H9 (cell line): ENCODE results near the gene RNF224. TPM values are rescaled to one million over a fixed set of nuclear protein-coding genes. Genes with fewer than 3 reads are reported as not detected.

Source experiments
- DNase-seq: peaks from one replicate; pipeline ENCODE4 v3.0.0-alpha.2; 2017
- H2AFZ ChIP-seq: one replicate; pipeline ENCODE4 v1.6.1; 2013; ENCODE audit warnings: mild to moderate bottlenecking, low read length, control low read depth, moderate library complexity
- H2AK5ac ChIP-seq: 2 replicates; pipeline ENCODE4 v1.6.1; 2013; ENCODE audit warnings: low read length, control low read depth, mixed read lengths; ENCODE audit not compliant: insufficient read length
- H2BK120ac ChIP-seq: one replicate; pipeline ENCODE4 v1.6.1; 2013; ENCODE audit warnings: low read depth, mild to moderate bottlenecking, low read length, control low read depth, inconsistent platforms; ENCODE audit not compliant: poor library complexity, severe bottlenecking
- H2BK12ac ChIP-seq: 2 replicates; pipeline ENCODE4 v1.6.1; 2013; ENCODE audit warnings: low read length, control low read depth, mixed read lengths, low read depth; ENCODE audit not compliant: insufficient read length
- H2BK15ac ChIP-seq: 2 replicates; pipeline ENCODE4 v1.6.1; 2013; ENCODE audit warnings: low read depth, low read length, control low read depth
- H2BK20ac ChIP-seq: one replicate; pipeline ENCODE4 v1.6.1; 2013; ENCODE audit warnings: low read depth, mild to moderate bottlenecking, low read length, control low read depth, inconsistent platforms; ENCODE audit not compliant: poor library complexity, severe bottlenecking
- H2BK5ac ChIP-seq: 2 replicates; pipeline ENCODE4 v1.6.1; 2013; ENCODE audit warnings: low read length, control low read depth, mixed read lengths; ENCODE audit not compliant: insufficient read length
- H3K14ac ChIP-seq: 2 replicates; pipeline ENCODE4 v1.6.1; 2013; ENCODE audit warnings: low read length, control low read depth; ENCODE audit not compliant: insufficient read depth
- H3K18ac ChIP-seq: 2 replicates; pipeline ENCODE4 v1.6.1; 2013; ENCODE audit warnings: low read depth, mild to moderate bottlenecking, mixed read lengths, low read length, control low read depth; ENCODE audit not compliant: insufficient read length
- H3K23ac ChIP-seq: 2 replicates; pipeline ENCODE4 v1.6.1; 2013; ENCODE audit warnings: low read length, control low read depth, mixed read lengths, low read depth; ENCODE audit not compliant: insufficient read length
- H3K23me2 ChIP-seq: 2 replicates; pipeline ENCODE4 v1.6.1; 2013; ENCODE audit warnings: low read depth, mild to moderate bottlenecking, mixed read lengths, low read length, control low read depth; ENCODE audit not compliant: insufficient read length, poor library complexity, severe bottlenecking
- H3K27ac ChIP-seq: 2 replicates; pipeline ENCODE4 v1.5.1; 2013; ENCODE audit warnings: low read length, control low read depth, mixed read lengths, low read depth; ENCODE audit not compliant: insufficient read length
- H3K27me3 ChIP-seq: 2 replicates; pipeline ENCODE4 v1.6.1; 2013; ENCODE audit warnings: low read length, control low read depth, inconsistent platforms; ENCODE audit not compliant: insufficient read depth
- H3K4ac ChIP-seq: 2 replicates; pipeline ENCODE4 v1.6.1; 2013; ENCODE audit warnings: low read depth, mild to moderate bottlenecking, control low read depth, inconsistent platforms, low read length, moderate library complexity
- H3K4me1 ChIP-seq: 2 replicates; pipeline ENCODE4 v1.6.1; 2013; ENCODE audit warnings: low read length, control low read depth, inconsistent platforms; ENCODE audit not compliant: insufficient read depth
- H3K4me2 ChIP-seq: 2 replicates; pipeline ENCODE4 v1.6.1; 2013; ENCODE audit warnings: low read length, control low read depth, mixed read lengths; ENCODE audit not compliant: insufficient read length, insufficient read depth
- H3K56ac ChIP-seq: 2 replicates; pipeline ENCODE4 v1.6.1; 2013; ENCODE audit warnings: low read depth, mild to moderate bottlenecking, mixed read lengths, low read length, control low read depth; ENCODE audit not compliant: insufficient read length
- H3K79me1 ChIP-seq: 2 replicates; pipeline ENCODE4 v1.6.1; 2013; ENCODE audit warnings: low read depth, mild to moderate bottlenecking, moderate library complexity, low read length, control low read depth, inconsistent platforms; ENCODE audit not compliant: insufficient read depth, poor library complexity, severe bottlenecking
- H3K79me2 ChIP-seq: 2 replicates; pipeline ENCODE4 v1.6.1; 2013; ENCODE audit warnings: low read length, control low read depth, inconsistent platforms; ENCODE audit not compliant: insufficient read depth
- H3K9ac ChIP-seq: 2 replicates; pipeline ENCODE4 v1.6.1; 2013; ENCODE audit warnings: low read length, control low read depth, mixed read lengths; ENCODE audit not compliant: insufficient read length; ENCODE audit errors: extremely low read depth
- H3K9me3 ChIP-seq: one replicate; pipeline ENCODE4 v1.6.1; 2013; ENCODE audit warnings: low read depth, low read length, inconsistent platforms; ENCODE audit not compliant: control insufficient read depth
- H3T11ph ChIP-seq: one replicate; pipeline ENCODE4 v1.6.1; 2013; ENCODE audit warnings: mild to moderate bottlenecking, low read length, control low read depth, inconsistent platforms
- H4K20me1 ChIP-seq: one replicate; pipeline ENCODE4 v1.6.1; 2013; ENCODE audit not compliant: control insufficient read depth, insufficient read length, insufficient read depth
- H4K5ac ChIP-seq: 2 replicates; pipeline ENCODE4 v1.6.1; 2013; ENCODE audit warnings: low read depth, mild to moderate bottlenecking, mixed read lengths, low read length, control low read depth; ENCODE audit not compliant: insufficient read length
- H4K8ac ChIP-seq: replicated peaks from 2 replicates; pipeline ENCODE4 v1.6.1; 2013; ENCODE audit warnings: low read length, control low read depth, mixed read lengths, low read depth; ENCODE audit not compliant: insufficient read length
- H4K91ac ChIP-seq: 2 replicates; pipeline ENCODE4 v1.6.1; 2013; ENCODE audit warnings: low read depth, mild to moderate bottlenecking, moderate library complexity, mixed read lengths, low read length, control low read depth; ENCODE audit not compliant: insufficient read length
- H3K27ac Mint-ChIP-seq, 3 experiments: 2 replicates in 2 of 3; 3 replicates in 1 of 3; pipeline ENCODE4 v1.8.0; 2020 to 2021; ENCODE audit warnings: mixed read lengths in 3 of 3, mild to moderate bottlenecking in 1 of 3, moderate library complexity in 1 of 3
- H3K27me3 Mint-ChIP-seq: 2 replicates; pipeline ENCODE4 v1.8.0; 2021; ENCODE audit warnings: low read depth, mild to moderate bottlenecking, moderate library complexity, mixed read lengths
- H3K36me3 Mint-ChIP-seq, 3 experiments: 2 replicates in 2 of 3; 3 replicates in 1 of 3; pipeline ENCODE4 v1.8.0; 2020 to 2021; ENCODE audit warnings: low read depth in 3 of 3, mixed read lengths in 3 of 3; ENCODE audit not compliant: insufficient read depth in 1 of 3
- H3K4me1 Mint-ChIP-seq, 2 experiments: 2 replicates each; pipeline ENCODE4 v1.8.0; 2020; ENCODE audit warnings: mixed read lengths in 2 of 2
- H3K4me3 Mint-ChIP-seq, 2 experiments: 2 replicates in 1 of 2; 3 replicates in 1 of 2; pipeline ENCODE4 v1.8.0; 2020 to 2021; ENCODE audit warnings: mild to moderate bottlenecking in 2 of 2, mixed read lengths in 2 of 2, moderate library complexity in 1 of 2
- H3K9me3 Mint-ChIP-seq, 2 experiments: 2 replicates in 1 of 2; 3 replicates in 1 of 2; pipeline ENCODE4 v1.8.0; 2020; ENCODE audit warnings: mild to moderate bottlenecking in 2 of 2, mixed read lengths in 2 of 2, moderate library complexity in 1 of 2
- CTCF ChIP-seq: fragments of 200-600 bp; sonication (generic); conservative IDR thresholded peaks from 3 replicates; pipeline ENCODE4 v1.8.0; 2021; ENCODE audit warnings: antibody characterized with exemption, mild to moderate bottlenecking
- WGBS: extraction: QIAGEN DNeasy Blood & Tissue Kit; methylation state at CpG from one replicate; pipeline ENCODE4 v1.1.7; 2013; ENCODE audit warnings: missing lambda C conversion rate, low lambda C conversion rate, mixed read lengths; ENCODE audit not compliant: insufficient read length; ENCODE audit errors: extremely low coverage; 5-methylcytosine and 5-hydroxymethylcytosine counted together
- total RNA-seq: library from RNA; stranded (reverse); gene quantifications from 2 replicates; pipeline ENCODE4 v1.2.1, GENCODE V29; 2021

The RNF224 gene
- total RNA-seq, 1 experiment from 2014 or later, result 0.15 TPM

DNA sequence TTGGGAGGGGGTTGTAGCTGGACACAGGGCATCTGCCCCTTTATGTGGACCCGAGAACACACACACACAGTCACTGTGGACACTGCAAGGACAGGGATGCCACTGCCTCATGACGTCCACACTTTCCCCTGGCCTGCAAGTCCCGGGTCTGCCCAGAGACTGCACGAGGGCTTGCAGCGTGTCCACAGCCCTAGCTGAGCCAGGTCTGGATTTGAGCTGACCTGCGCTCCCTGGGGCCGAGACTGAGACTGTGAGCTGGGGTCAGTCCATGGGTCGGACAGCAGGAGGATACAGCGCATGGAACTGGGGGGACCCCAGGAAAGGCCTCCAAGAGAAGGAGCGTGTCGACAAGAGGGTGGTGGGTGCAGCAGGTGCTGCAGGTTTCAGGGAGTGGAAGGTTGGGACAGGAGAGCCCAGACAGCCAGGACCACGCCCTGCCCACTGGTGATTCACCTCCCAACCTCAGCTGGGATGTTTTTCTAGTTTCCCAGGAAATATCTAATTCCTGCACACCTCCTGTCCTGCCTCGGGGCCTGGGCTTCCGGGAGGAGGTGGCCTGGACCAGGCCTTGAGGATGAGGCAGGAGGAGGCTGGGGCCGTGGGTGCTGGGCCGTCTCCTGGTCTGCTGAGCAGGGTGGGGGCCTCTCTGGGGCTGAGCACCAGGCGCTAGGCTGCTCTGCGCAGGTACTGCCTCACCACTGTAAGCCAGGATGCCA lies 806 bp upstream of the RNF224 start:
- H2BK15ac ChIP-seq, result no peak overlapping the region
- H2AFZ ChIP-seq, result no peak overlapping the region
- H3K79me2 ChIP-seq, result no peaks in the 10 kb centered on the region
- no peak overlapping the region for H3K14ac ChIP-seq
- no peak overlapping the region for H3K4me2 ChIP-seq
- no peak overlapping the region for H3K9ac ChIP-seq
- Mint-ChIP-seq H3K27me3 (no peaks in the 10 kb centered on the region; the same call in 1 of the 2 replicates), H3K9me3 (no peaks in the 10 kb centered on the region), H3K4me3 (no peak overlapping the region), H3K27ac (no peak overlapping the region), H3K36me3 (no peaks in the 10 kb centered on the region), H3K4me1 (peaks cover 2 to 5% of the 10 kb centered on the region in 2 experiments)
- no peak overlapping the region for H4K8ac ChIP-seq
- H2BK12ac ChIP-seq, result no peak overlapping the region
- WGBS, result no CpG with 5 or more reads among the region's 18 CpGs
- no peak overlapping the region for H3K56ac ChIP-seq
- TF ChIP-seq CTCF, result no peak
- no peaks in the 10 kb centered on the region for H3K9me3 ChIP-seq
- no peaks in the 10 kb centered on the region for H3K4me1 ChIP-seq
- H3K23me2 ChIP-seq, result peaks cover 18% of the 10 kb centered on the region
- no peaks in the 10 kb centered on the region for H3K79me1 ChIP-seq
- no peak overlapping the region for H2BK5ac ChIP-seq
- DNase-seq, result no peak
- H3K18ac ChIP-seq, result no peak overlapping the region
- no peak overlapping the region for H3K4ac ChIP-seq
- H3K23ac ChIP-seq, result no peak overlapping the region
- H4K20me1 ChIP-seq, result no peaks in the 10 kb centered on the region
- no peak overlapping the region for H3K27ac ChIP-seq
- no peak overlapping the region for H3T11ph ChIP-seq
- no peak overlapping the region for H2BK120ac ChIP-seq
- no peak overlapping the region for H2AK5ac ChIP-seq
- H2BK20ac ChIP-seq, result no peak overlapping the region
- H4K91ac ChIP-seq, result no peak overlapping the region
- no peaks in the 10 kb centered on the region for H3K27me3 ChIP-seq
- H4K5ac ChIP-seq, result no peak overlapping the region
